ENCODE measurements around the gene TRIM37. TPM values are rescaled to one million over a fixed set of nuclear protein-coding genes. Genes with fewer than 3 reads are reported as not detected.
"Not testable (repeated sequence)": the region's sequence is repeated elsewhere in the genome, so short reads cannot be mapped to it uniquely, and the experiment has no call there.

TRIM37 gene
- polyA plus RNA-seq, 3 donors: 4.0 to 15.5 (median 10.2) TPM

GRCh38 chr17:58974354-58974753, 132.3 kb downstream of the TRIM37 start:
- 73 to 89% (median 87%) methylated on average over 2 of the region's 2 CpGs for WGBS, 3 donors
- H3K27ac ChIP-seq (ENCODE audit: low read depth, low read length): no peak overlapping the region

- no peak overlapping the region for H3K27ac ChIP-seq (ENCODE audit: low read depth, low read length)
- 71 to 77% (median 73%) methylated on average over 7 of the region's 7 CpGs for WGBS, 3 donors
Measured at GRCh38 chr17:58970609-58971450, 135.8 kb downstream of the TRIM37 start.

GRCh38 chr17:58969612-58970011, 137.1 kb downstream of the TRIM37 start:
- no peak overlapping the region for H3K27ac ChIP-seq (ENCODE audit: low read depth, low read length)
- 89 to 94% (median 93%) methylated on average over 4 of the region's 4 CpGs for WGBS, 3 donors

- 37 to 57% (median 49%) methylated on average over 1 of the region's 1 CpG for WGBS, 3 donors
- H3K27ac ChIP-seq (ENCODE audit: low read depth, low read length): no peak overlapping the region
Measured at GRCh38 chr17:58969156-58969555, 137.5 kb downstream of the TRIM37 start.

- WGBS, 3 donors: 81 to 86% (median 82%) methylated on average over 4 of the region's 4 CpGs
- no peak overlapping the region for H3K27ac ChIP-seq (ENCODE audit: low read depth, low read length)
Measured at GRCh38 chr17:58968426-58969061, 138.1 kb downstream of the TRIM37 start.

- no peak overlapping the region for H3K27ac ChIP-seq (ENCODE audit: low read depth, low read length)
- WGBS, 3 donors: 96 to 98% (median 97%) methylated on average over 3 of the region's 3 CpGs
Measured at GRCh38 chr17:58966208-58966607, 140.5 kb downstream of the TRIM37 start.

GRCh38 chr17:58965221-58965620, 141.5 kb downstream of the TRIM37 start:
- WGBS, 3 donors: 79 to 80% (median 80%) methylated on average over 3 of the region's 3 CpGs

GRCh38 chr17:58960068-58960467, 146.6 kb downstream of the TRIM37 start:
- H3K27ac ChIP-seq (ENCODE audit: low read depth, low read length): no peak overlapping the region

More at GRCh38 chr17:58965221-58965620, 141.5 kb downstream of the TRIM37 start:
- H3K27ac ChIP-seq (ENCODE audit: low read depth, low read length): no peak overlapping the region

GRCh38 chr17:58957725-58958073, 149.0 kb downstream of the TRIM37 start:
- not testable (repeated sequence) for H3K27ac ChIP-seq (ENCODE audit: low read depth, low read length)
- WGBS, 3 donors: 87 to 100% (median 90%) methylated on average over 1 of the region's 1 CpG

- 70 to 84% (median 75%) methylated on average over 2 of the region's 2 CpGs for WGBS, 3 donors
- no peak overlapping the region for H3K27ac ChIP-seq (ENCODE audit: low read depth, low read length)
Measured at GRCh38 chr17:58956997-58957724, 149.5 kb downstream of the TRIM37 start.

GRCh38 chr17:58954358-58954757, 152.3 kb downstream of the TRIM37 start:
- not testable (repeated sequence) for H3K27ac ChIP-seq (ENCODE audit: low read depth, low read length)
- WGBS, 3 donors: 74 to 83% (median 78%) methylated on average over 2 of the region's 2 CpGs

GRCh38 chr17:58947824-58948223, 158.9 kb downstream of the TRIM37 start:
- WGBS, 3 donors: 76 to 88% (median 79%) methylated on average over 3 of the region's 3 CpGs
- H3K27ac ChIP-seq (ENCODE audit: low read depth, low read length): no peak overlapping the region

- H3K27ac ChIP-seq (ENCODE audit: low read depth, low read length): no peak overlapping the region
- 83 to 94% (median 94%) methylated on average over 3 of the region's 3 CpGs for WGBS, 3 donors
Measured at GRCh38 chr17:58947411-58947810, 159.3 kb downstream of the TRIM37 start.

- H3K27ac ChIP-seq (ENCODE audit: low read depth, low read length): no peak overlapping the region
- WGBS, 3 donors: 88 to 89% (median 88%) methylated on average over 2 of the region's 2 CpGs
Measured at GRCh38 chr17:58944166-58944565, 162.5 kb downstream of the TRIM37 start.

- no peak overlapping the region for H3K27ac ChIP-seq (ENCODE audit: low read depth, low read length)
- 28 to 31% (median 29%) methylated on average over 3 of the region's 3 CpGs for WGBS, 3 donors
Measured at GRCh38 chr17:58936295-58936694, 170.4 kb downstream of the TRIM37 start.

- H3K27ac ChIP-seq (ENCODE audit: low read depth, low read length): no peak overlapping the region
- 80 to 83% (median 81%) methylated on average over 3 of the region's 3 CpGs for WGBS, 3 donors
Measured at GRCh38 chr17:58932956-58933355, 173.7 kb downstream of the TRIM37 start.
